Measurements from ENCODE around the gene XBP1.
"Not testable (repeated sequence)": the region's sequence is repeated elsewhere in the genome, so short reads cannot be mapped to it uniquely, and the experiment has no call there.

XBP1 gene

GRCh38 chr22:28815111-28815510 lies 14.7 kb upstream of the XBP1 start:
- no peak for DNase-seq (ENCODE audit: low read depth)
- TF ChIP-seq MYC (IDR thresholded peaks at IDR 0.05; ENCODE audit: low read depth, low read length) (no peak), POLR2A (IDR thresholded peaks at IDR 0.05; ENCODE audit: extremely low read depth, insufficient read length) (no peak)
- TF ChIP-seq, protein P1, sequence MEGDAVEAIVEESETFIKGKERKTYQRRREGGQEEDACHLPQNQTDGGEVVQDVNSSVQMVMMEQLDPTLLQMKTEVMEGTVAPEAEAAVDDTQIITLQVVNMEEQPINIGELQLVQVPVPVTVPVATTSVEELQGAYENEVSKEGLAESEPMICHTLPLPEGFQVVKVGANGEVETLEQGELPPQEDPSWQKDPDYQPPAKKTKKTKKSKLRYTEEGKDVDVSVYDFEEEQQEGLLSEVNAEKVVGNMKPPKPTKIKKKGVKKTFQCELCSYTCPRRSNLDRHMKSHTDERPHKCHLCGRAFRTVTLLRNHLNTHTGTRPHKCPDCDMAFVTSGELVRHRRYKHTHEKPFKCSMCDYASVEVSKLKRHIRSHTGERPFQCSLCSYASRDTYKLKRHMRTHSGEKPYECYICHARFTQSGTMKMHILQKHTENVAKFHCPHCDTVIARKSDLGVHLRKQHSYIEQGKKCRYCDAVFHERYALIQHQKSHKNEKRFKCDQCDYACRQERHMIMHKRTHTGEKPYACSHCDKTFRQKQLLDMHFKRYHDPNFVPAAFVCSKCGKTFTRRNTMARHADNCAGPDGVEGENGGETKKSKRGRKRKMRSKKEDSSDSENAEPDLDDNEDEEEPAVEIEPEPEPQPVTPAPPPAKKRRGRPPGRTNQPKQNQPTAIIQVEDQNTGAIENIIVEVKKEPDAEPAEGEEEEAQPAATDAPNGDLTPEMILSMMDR (IDR thresholded peaks at IDR 0.05; ENCODE audit: low read depth, low read length): no peak
- TF ChIP-seq, protein P2, sequence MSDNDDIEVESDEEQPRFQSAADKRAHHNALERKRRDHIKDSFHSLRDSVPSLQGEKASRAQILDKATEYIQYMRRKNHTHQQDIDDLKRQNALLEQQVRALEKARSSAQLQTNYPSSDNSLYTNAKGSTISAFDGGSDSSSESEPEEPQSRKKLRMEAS (IDR thresholded peaks at IDR 0.05; ENCODE audit: low read depth, low read length): no peak
- no peak overlapping the region for H3K4me3 ChIP-seq (ENCODE audit: low read depth, low read length)

- TF ChIP-seq, protein P1 (IDR thresholded peaks at IDR 0.05; ENCODE audit: low read depth, low read length): no peak
- 0 out of 2 replicates have a peak, but pooled peaks have one; percentile 35 for TF ChIP-seq MYC (IDR thresholded peaks at IDR 0.05; ENCODE audit: low read depth, low read length)
- DNase-seq (ENCODE audit: low read depth): peak; percentile 91
- H3K4me3 ChIP-seq (ENCODE audit: low read depth, low read length): no peak overlapping the region
Measured at GRCh38 chr22:28813772-28814518, 13.6 kb upstream of the XBP1 start.

- DNase-seq (ENCODE audit: low read depth): no peak
- H3K4me3 ChIP-seq (ENCODE audit: low read depth, low read length): no peak overlapping the region
- TF ChIP-seq, protein P2 (IDR thresholded peaks at IDR 0.05; ENCODE audit: low read depth, low read length): no peak
- no peak for TF ChIP-seq MYC (IDR thresholded peaks at IDR 0.05; ENCODE audit: low read depth, low read length)
Measured at GRCh38 chr22:28812516-28812915, 12.1 kb upstream of the XBP1 start.

DNA sequence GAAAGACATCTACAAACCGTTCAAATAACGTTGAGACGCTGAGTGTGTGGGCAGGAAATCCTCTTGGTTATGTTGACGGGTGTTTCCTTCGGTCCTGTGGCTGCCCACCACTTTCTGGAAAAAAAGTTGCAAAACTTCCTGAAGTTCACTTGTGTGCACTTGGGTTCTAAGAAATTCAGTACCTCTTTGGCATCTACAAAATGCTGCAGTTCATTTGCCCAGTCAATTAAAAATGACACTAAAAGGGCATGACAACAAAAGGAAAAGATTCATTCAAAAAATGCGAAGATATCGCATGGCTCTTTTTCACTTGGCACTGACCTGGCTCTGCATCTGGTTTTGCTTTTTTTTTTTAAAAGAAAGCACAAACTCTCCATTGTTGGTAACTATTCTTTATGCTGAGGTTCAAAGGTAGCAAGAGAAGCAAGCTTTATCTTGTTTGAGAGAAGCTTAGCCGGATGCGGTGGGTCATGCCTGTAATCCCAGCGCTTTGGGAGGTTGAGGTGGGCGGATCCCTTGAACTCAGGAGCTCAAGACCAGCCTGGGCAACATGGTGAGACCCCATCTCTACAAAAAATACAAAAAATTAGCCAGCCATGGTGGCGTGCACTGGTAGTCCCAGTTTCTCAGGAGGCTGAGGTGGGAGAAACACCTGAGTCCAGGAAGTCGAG lies 10.6 kb upstream of the XBP1 start:
- peak; percentile 93 for DNase-seq (ENCODE audit: low read depth)
- H3K4me3 ChIP-seq (ENCODE audit: low read depth, low read length): peak overlapping the region; percentile 48
- TF ChIP-seq MYC (IDR thresholded peaks at IDR 0.05; ENCODE audit: low read depth, low read length): peak; percentile 34; the same call in 1 of the 2 replicates
- TF ChIP-seq, protein P1 (IDR thresholded peaks at IDR 0.05; ENCODE audit: low read depth, low read length): no peak
- TF ChIP-seq, protein P2 (IDR thresholded peaks at IDR 0.05; ENCODE audit: low read depth, low read length): peak; percentile 33; the same call in 1 of the 2 replicates
- no peak for TF ChIP-seq POLR2A (IDR thresholded peaks at IDR 0.05; ENCODE audit: extremely low read depth, insufficient read length)

DNA sequence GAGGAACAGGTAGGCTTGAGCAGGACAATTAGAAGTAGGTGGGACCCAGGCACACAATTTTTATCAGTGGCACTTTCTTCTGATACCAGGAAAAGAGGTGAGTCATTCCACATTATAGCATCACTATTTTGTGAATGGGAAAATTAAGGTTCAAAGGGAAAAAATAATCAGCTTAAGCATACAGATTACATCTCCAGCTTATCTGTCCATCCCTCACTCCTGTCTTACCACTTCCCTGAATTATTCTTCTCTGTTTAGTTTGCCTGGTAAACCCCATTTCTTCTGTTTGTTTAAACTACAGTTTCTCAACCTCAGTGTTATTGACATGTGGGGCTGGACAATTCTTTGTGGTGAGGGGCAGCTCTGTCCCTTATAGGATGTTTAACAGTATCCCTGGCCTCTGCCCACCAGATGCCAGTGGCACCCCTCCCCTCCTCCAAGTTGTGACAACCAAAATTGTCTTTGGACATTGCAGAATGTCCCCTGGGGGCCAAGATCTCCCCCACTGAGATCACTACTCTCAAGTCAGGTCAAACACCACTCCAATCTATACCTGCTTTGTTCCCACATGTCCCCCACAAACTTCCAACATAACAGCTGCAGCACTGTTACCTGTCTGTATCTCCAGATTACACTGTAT lies 8.5 kb upstream of the XBP1 start:
- H3K4me3 ChIP-seq (ENCODE audit: low read depth, low read length): no peak overlapping the region
- peak; percentile 55 for DNase-seq (ENCODE audit: low read depth)
- TF ChIP-seq, protein P1 (IDR thresholded peaks at IDR 0.05; ENCODE audit: low read depth, low read length): no peak
- TF ChIP-seq POLR2A (IDR thresholded peaks at IDR 0.05; ENCODE audit: extremely low read depth, insufficient read length) (no peak), MYC (IDR thresholded peaks at IDR 0.05; ENCODE audit: low read depth, low read length) (no peak)
- TF ChIP-seq, protein P2 (IDR thresholded peaks at IDR 0.05; ENCODE audit: low read depth, low read length): no peak

GRCh38 chr22:28805426-28805825 lies 5.1 kb upstream of the XBP1 start:
- not testable (repeated sequence) for DNase-seq (ENCODE audit: low read depth); H3K4me3 ChIP-seq (ENCODE audit: low read depth, low read length)

Measured in NB4 (cell line).